GM11168 (cell line): ENCODE data around the gene ECEL1.
"Not testable (repeated sequence)": the region's sequence is repeated elsewhere in the genome, so short reads cannot be mapped to it uniquely, and the experiment has no call there.

Experiments
- in situ Hi-C: fragments of 300-500 bp; cut with MboI; formaldehyde crosslinking; loops from one replicate; pipeline ENCODE4 v1.12.0; 2022; ENCODE audit warnings: low sequenced_read_pairs; ENCODE audit not compliant: unreplicated experiment

The ECEL1 gene

GRCh38 chr2:232487385-232488096 lies at the start of gene ECEL1:
Gene ECEL1 (minus strand): TSS chr2:232487834. CDS start chr2:232486653, 1,181 bp downstream.
- in situ Hi-C loops: no loop called here

- in situ Hi-C loops: no loop called here
Observed at GRCh38 chr2:232537079-232537478, 49.4 kb upstream of the ECEL1 start.

- in situ Hi-C loops: no loop called here
Observed at GRCh38 chr2:232535761-232536530, 48.3 kb upstream of the ECEL1 start.

- in situ Hi-C loops: no loop called here
Observed at GRCh38 chr2:232534940-232535651, 47.5 kb upstream of the ECEL1 start.

GRCh38 chr2:232533944-232534710 lies 46.5 kb upstream of the ECEL1 start:
- in situ Hi-C loops: no loop called here

GRCh38 chr2:232532821-232533220 lies 45.2 kb upstream of the ECEL1 start:
- in situ Hi-C loops: not testable (repeated sequence)

GRCh38 chr2:232532419-232532818 lies 44.8 kb upstream of the ECEL1 start:
- in situ Hi-C loops: no loop called here

- in situ Hi-C loops: no loop called here
Observed at GRCh38 chr2:232530626-232531260, 43.1 kb upstream of the ECEL1 start.

GRCh38 chr2:232529806-232530547 lies 42.3 kb upstream of the ECEL1 start:
- in situ Hi-C loops: no loop called here

GRCh38 chr2:232528746-232529460 lies 41.3 kb upstream of the ECEL1 start:
- in situ Hi-C loops: no loop called here

- in situ Hi-C loops: no loop called here
Observed at GRCh38 chr2:232527905-232528470, 40.4 kb upstream of the ECEL1 start.

GRCh38 chr2:232526372-232526941 lies 38.8 kb upstream of the ECEL1 start:
- in situ Hi-C loops: no loop called here

- in situ Hi-C loops: no loop called here
Observed at GRCh38 chr2:232525791-232526371, 38.2 kb upstream of the ECEL1 start, which contains the start of gene CHRND. Gene CHRND (plus strand): TSS chr2:232526160. CDS start chr2:232526216, 56 bp downstream.

- in situ Hi-C loops: no loop called here
Observed at GRCh38 chr2:232525199-232525598, 37.6 kb upstream of the ECEL1 start.

GRCh38 chr2:232524771-232525170 lies 37.1 kb upstream of the ECEL1 start:
- in situ Hi-C loops: no loop called here

GRCh38 chr2:232523682-232524597 lies 36.3 kb upstream of the ECEL1 start:
- in situ Hi-C loops: no loop called here

- in situ Hi-C loops: no loop called here
Observed at GRCh38 chr2:232523402-232523681, 35.7 kb upstream of the ECEL1 start.
